Skeletal muscle cell (primary cell): ENCODE measurements around the gene DEFB128.

Source experiments
- DNase-seq: peaks from one replicate; pipeline ENCODE4 v3.0.0-alpha.2; 2010; ENCODE audit warnings: low read depth
- H3K4me3 ChIP-seq: 2 replicates; pipeline ENCODE4 v1.5.1; 2011; ENCODE audit warnings: low read depth, mild to moderate bottlenecking, control low read depth, low read length, moderate library complexity

The DEFB128 gene

GRCh38 chr20:164618-165017 lies 24.9 kb downstream of the DEFB128 start:
- no peak for DNase-seq
- H3K4me3 ChIP-seq, result no peak overlapping the region

- no peak within 1 kb of the TSS for H3K4me3 ChIP-seq
- no peak for DNase-seq
These were observed 32.4 kb downstream of the DEFB128 start, which contains the start of gene DEFB127 for GRCh38 chr20:157154-157553. Gene DEFB127 (plus strand): TSS chr20:157454. CDS start chr20:157545, 91 bp downstream.

GRCh38 chr20:152131-152530 lies 37.4 kb downstream of the DEFB128 start:
- no peak for DNase-seq
- H3K4me3 ChIP-seq, result no peak overlapping the region

- no peak overlapping the region for H3K4me3 ChIP-seq
- no peak for DNase-seq
These were observed 43.6 kb downstream of the DEFB128 start for GRCh38 chr20:145877-146276.

- no peak for DNase-seq
- no peak within 1 kb of the TSS for H3K4me3 ChIP-seq
These were observed 47.2 kb downstream of the DEFB128 start, which contains the start of gene DEFB126 for GRCh38 chr20:142290-142689. Gene DEFB126 (plus strand): TSS chr20:142590. CDS start chr20:142629, 39 bp downstream.
